Ishikawa (cell line): Measurements from ENCODE around the gene STC2.

ENCODE experiments used
- CEBPB ChIP-seq: IDR thresholded peaks from 2 replicates; pipeline ENCODE4 v1.6.1; 2012
- CREB1 ChIP-seq: IDR thresholded peaks from 2 replicates; pipeline ENCODE4 v1.6.1; 2012; ENCODE audit warnings: low read depth
- MAX ChIP-seq: IDR thresholded peaks from 2 replicates; pipeline ENCODE4 v1.6.1; 2012
- RAD21 ChIP-seq: IDR thresholded peaks from 2 replicates; pipeline ENCODE4 v1.6.1; 2012; ENCODE audit warnings: low read depth
- TCF12 ChIP-seq: IDR thresholded peaks from 2 replicates; pipeline ENCODE4 v1.6.1; 2012; ENCODE audit warnings: low read depth
- ZBTB7A ChIP-seq: IDR thresholded peaks from 2 replicates; pipeline ENCODE4 v1.6.1; 2012; ENCODE audit warnings: low read depth

The STC2 gene

GRCh38 chr5:173268750-173269432 is 59.3 kb downstream of the STC2 start:
- no peak for TF ChIP-seq ZBTB7A
- TF ChIP-seq TCF12 = no peak
- no peak for TF ChIP-seq CEBPB
- TF ChIP-seq MAX = no peak
- TF ChIP-seq CREB1 = no peak
- TF ChIP-seq RAD21 = no peak

GRCh38 chr5:173265433-173265832 is 62.8 kb downstream of the STC2 start:
- TF ChIP-seq TCF12 (no peak), MAX (no peak), CREB1 (no peak)
